Brain microvascular endothelial cell (primary cell): ENCODE measurements around the gene KAZN.

ENCODE experiments used
- DNase-seq: peaks from one replicate; pipeline ENCODE4 v3.0.0-alpha.2; 2020
- H3K27ac ChIP-seq: fragments of 250-450 bp; sonication (Bioruptor Pico); 2 replicates; pipeline ENCODE4 v1.5.1; 2020; ENCODE audit warnings: mild to moderate bottlenecking, moderate library complexity
- H3K27me3 ChIP-seq: fragments of 250-450 bp; sonication (Bioruptor Pico); replicated peaks from 2 replicates; pipeline ENCODE4 v1.5.1; 2020; ENCODE audit warnings: mild to moderate bottlenecking
- H3K36me3 ChIP-seq: fragments of 250-450 bp; sonication (Bioruptor Pico); replicated peaks from 2 replicates; pipeline ENCODE4 v1.5.1; 2020; ENCODE audit warnings: mild to moderate bottlenecking
- H3K4me3 ChIP-seq: 2 replicates; pipeline ENCODE4 v1.5.1; 2011; ENCODE audit warnings: low read depth, mild to moderate bottlenecking, control low read depth, low read length, moderate library complexity
- in situ Hi-C: cut with HindIII; loops from 2 replicates; pipeline ENCODE4 v1.10.0; 2017; ENCODE audit warnings: low sequenced_read_pairs, low pct_ligation_motif_present
- TF ChIP-seq, protein P1 (sequence below): IDR thresholded peaks from 2 replicates; pipeline ENCODE4 v1.5.1; 2011; ENCODE audit warnings: low read depth, mild to moderate bottlenecking, moderate library complexity, low read length, control low read depth, inconsistent platforms; ENCODE audit errors: missing control alignments

The KAZN gene

DNA sequence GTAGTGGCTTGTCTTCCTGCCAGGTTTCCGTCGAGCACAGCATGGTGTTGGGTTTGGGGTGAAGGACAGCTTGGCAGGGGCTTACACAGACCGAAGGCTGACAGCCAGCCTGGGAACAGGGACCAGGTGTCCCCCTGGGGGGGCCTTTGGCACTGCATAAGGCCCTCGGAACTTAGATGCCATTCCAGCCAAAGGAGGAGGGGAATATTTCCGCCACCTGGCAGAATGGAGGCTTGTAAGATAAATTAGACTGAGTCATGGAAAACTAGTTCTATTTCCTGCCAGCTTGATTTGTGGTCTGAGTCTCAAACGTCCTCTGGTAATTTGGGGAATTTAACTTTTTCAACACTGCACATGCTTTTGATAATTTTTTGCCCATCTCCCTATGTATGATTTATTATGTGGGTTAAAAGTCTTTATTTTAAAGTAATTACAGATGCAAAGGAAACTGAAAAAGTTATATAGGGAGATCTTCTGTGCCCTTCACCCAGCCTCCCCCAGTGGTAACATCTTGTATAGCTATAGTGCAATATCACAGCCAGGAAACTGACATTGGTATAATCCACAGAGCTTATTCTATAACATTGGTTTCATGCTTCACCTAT lies 543.6 kb downstream of the KAZN start:
- H3K27me3 ChIP-seq: no peaks in the 10 kb centered on the region
- DNase-seq: no peak
- H3K27ac ChIP-seq: no peak overlapping the region
- H3K4me3 ChIP-seq: no peak overlapping the region
- TF ChIP-seq, protein P1, sequence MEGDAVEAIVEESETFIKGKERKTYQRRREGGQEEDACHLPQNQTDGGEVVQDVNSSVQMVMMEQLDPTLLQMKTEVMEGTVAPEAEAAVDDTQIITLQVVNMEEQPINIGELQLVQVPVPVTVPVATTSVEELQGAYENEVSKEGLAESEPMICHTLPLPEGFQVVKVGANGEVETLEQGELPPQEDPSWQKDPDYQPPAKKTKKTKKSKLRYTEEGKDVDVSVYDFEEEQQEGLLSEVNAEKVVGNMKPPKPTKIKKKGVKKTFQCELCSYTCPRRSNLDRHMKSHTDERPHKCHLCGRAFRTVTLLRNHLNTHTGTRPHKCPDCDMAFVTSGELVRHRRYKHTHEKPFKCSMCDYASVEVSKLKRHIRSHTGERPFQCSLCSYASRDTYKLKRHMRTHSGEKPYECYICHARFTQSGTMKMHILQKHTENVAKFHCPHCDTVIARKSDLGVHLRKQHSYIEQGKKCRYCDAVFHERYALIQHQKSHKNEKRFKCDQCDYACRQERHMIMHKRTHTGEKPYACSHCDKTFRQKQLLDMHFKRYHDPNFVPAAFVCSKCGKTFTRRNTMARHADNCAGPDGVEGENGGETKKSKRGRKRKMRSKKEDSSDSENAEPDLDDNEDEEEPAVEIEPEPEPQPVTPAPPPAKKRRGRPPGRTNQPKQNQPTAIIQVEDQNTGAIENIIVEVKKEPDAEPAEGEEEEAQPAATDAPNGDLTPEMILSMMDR: no peak
- in situ Hi-C loops: no loop called here
- H3K36me3 ChIP-seq: no peaks in the 10 kb centered on the region

DNA sequence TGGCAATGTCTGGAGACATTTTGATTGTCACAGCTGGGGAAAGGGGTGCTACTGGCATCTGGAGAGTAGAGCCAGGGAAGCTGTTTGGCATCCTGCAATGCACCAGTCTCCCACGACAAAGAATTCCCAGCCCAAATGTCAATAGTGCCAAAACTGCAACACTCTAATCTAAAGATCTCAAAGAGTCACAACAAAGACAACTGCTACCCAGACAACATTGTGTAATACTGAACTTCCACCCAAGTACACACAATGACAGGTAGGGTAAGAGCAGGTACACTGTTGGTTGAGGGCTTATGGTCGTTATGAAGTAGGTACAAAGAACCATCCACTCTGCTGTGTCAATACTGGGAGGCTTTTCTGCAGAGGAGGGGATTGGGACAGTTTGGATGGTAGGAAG lies 546.8 kb downstream of the KAZN start:
- Histone ChIP-seq H3K27ac (no peak overlapping the region), H3K4me3 (no peak overlapping the region), H3K36me3 (no peaks in the 10 kb centered on the region), H3K27me3 (no peaks in the 10 kb centered on the region)
- DNase-seq: no peak
- TF ChIP-seq, protein P1: no peak
- in situ Hi-C loops: no loop called here

DNA sequence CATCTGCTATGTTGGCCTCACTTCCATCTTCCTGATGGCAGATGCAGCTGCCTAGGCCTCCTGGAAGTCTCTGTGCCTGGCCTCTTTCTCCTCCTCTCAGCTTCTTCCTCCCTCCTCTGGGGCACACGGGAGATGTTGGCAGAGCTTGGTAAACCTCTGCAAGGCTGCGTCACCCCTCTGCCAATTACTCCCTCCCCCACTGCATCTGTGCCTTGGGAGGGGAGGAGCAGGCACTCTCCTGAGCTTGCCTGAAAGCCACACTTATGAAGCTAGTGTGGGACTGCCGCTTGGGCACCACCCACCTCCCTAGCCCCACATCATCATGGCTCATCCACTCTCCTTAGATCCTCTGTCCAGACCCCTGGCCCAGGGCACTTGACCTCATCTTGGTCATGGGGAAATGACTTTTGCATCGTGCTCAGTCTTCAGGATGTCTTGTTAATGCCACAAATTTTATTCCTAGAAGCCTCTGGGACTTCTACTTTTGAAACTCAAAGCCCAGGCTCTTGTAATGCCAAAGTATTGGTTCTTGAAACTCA lies 547.7 kb downstream of the KAZN start:
- in situ Hi-C loops: no loop called here
- Histone ChIP-seq H3K27me3 (no peaks in the 10 kb centered on the region), H3K36me3 (no peaks in the 10 kb centered on the region), H3K27ac (no peak overlapping the region), H3K4me3 (no peak overlapping the region)
- no peak for DNase-seq
- TF ChIP-seq, protein P1: no peak

DNA sequence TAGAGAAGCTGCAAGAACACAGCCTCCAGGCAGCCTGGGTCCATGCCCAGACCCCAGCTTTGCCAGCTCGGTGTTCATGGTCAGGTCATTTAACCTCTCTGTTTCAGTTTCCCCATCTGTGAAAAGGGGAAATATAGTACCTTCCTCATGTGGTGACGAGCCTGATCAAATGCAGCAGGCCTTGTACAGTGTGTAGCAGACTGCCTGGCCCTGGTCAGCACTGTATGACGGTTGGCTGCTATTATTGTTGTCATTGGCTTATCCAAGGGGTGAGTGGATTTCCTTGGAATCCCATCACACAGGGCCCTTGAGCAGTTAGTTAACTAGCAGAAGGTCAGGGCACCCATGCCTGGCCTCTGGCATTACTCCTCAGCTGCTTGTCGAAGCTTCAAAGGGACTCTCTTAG lies 548.5 kb downstream of the KAZN start:
- DNase-seq: no peak
- Histone ChIP-seq H3K36me3 (no peaks in the 10 kb centered on the region), H3K4me3 (no peak overlapping the region), H3K27me3 (no peaks in the 10 kb centered on the region), H3K27ac (no peak overlapping the region)
- TF ChIP-seq, protein P1: no peak
- in situ Hi-C loops: no loop called here

DNA sequence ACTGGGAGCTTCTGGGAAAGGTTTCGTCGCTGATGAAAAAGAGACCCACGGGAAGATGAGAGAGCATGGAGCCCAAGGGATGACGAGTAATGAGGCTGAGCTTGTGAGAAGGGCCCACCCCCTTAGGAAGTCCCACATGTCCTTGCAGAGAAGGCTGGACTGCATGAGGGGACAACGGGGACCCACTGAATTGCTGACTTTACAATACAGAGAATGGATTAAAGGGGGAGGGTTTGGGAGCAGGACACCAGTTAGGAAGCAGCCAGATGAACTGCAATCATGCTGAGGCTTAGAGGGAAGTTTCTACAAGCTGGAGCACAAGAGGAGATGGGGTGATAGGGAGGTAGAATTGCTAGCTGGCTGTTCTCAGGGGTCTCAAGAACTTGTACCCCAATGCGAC lies 549.5 kb downstream of the KAZN start:
- Histone ChIP-seq H3K36me3 (no peaks in the 10 kb centered on the region), H3K27me3 (no peaks in the 10 kb centered on the region), H3K27ac (no peak overlapping the region), H3K4me3 (no peak overlapping the region)
- no peak for DNase-seq
- in situ Hi-C loops: no loop called here
- TF ChIP-seq, protein P1: no peak

DNA sequence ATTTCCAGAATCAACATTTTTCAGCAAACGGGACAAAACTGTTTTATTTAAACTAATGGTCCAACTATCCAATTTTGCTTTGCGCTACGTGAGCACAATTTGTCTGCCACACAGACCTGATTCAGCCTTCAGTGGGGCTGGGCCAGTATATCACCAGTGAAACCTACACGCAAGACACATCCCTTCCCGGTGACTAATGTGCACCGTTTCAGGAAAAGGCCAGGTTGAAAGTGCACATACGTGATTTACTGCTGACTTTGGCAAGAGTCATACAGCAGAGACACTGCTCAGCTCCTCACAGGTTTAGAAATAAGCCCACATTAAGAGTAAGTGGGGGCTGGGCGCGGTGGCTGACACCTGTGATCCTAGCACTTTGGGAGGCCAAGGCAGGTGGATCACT lies 550.0 kb downstream of the KAZN start:
- H3K4me3 ChIP-seq: no peak overlapping the region
- no peaks in the 10 kb centered on the region for H3K27me3 ChIP-seq
- DNase-seq: no peak
- in situ Hi-C loops: no loop called here
- TF ChIP-seq, protein P1: no peak
- H3K27ac ChIP-seq: no peak overlapping the region
- no peaks in the 10 kb centered on the region for H3K36me3 ChIP-seq
